Stimulated activated CD4-positive, alpha-beta T cell treated with anti-CD3 and anti-CD28 coated beads, Interleukin-1b, Interleukin-23, amount 100 ng/mL, for 1 hour (primary cell): Measurements from ENCODE around the gene OR10A5.
"Not testable (repeated sequence)": the region's sequence is repeated elsewhere in the genome, so short reads cannot be mapped to it uniquely, and the experiment has no call there.

ENCODE experiments used
- DNase-seq, 2 donors: peaks; one replicate each; pipeline ENCODE4 v3.0.0-alpha.2; 2020; ENCODE audit warnings: low read depth in 2 of 2

Gene OR10A5, protein sequence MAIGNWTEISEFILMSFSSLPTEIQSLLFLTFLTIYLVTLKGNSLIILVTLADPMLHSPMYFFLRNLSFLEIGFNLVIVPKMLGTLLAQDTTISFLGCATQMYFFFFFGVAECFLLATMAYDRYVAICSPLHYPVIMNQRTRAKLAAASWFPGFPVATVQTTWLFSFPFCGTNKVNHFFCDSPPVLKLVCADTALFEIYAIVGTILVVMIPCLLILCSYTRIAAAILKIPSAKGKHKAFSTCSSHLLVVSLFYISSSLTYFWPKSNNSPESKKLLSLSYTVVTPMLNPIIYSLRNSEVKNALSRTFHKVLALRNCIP

DNA sequence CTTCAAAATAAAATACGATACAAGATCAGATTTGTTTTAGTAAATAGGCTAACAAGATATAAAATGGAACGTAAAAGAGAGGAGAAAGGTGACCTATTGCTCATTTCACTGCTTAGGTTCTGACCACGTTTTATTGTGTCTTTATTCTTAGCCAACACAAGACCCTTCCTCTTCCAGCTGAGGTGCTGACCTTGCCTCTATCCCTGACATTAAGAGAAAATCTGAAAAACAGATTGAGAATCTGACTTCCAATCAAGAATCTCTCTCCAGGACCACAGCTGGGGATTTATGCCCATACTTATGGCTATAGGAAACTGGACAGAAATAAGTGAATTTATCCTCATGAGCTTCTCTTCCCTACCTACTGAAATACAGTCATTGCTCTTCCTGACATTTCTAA, at the start of gene OR10A5:
OR10A5 (plus strand) TSS at position 301 of the 400 bp plus-strand sequence; CDS start at position 301, 0 bp downstream.
- no peak for DNase-seq

- DNase-seq, result no peak
Measured at GRCh38 chr11:6799402-6799801, 46.1 kb upstream of the OR10A5 start, which contains the start of gene OR6A2. Gene OR6A2 (minus strand): TSS chr11:6799689. CDS start chr11:6795708, 3,981 bp downstream.

- not testable (repeated sequence) for DNase-seq
Measured at GRCh38 chr11:6801075-6801474, 44.4 kb upstream of the OR10A5 start.

GRCh38 chr11:6812390-6813005, 33.0 kb upstream of the OR10A5 start:
- no peak for DNase-seq

GRCh38 chr11:6813656-6814055, 31.8 kb upstream of the OR10A5 start:
- DNase-seq, result no peak

DNA sequence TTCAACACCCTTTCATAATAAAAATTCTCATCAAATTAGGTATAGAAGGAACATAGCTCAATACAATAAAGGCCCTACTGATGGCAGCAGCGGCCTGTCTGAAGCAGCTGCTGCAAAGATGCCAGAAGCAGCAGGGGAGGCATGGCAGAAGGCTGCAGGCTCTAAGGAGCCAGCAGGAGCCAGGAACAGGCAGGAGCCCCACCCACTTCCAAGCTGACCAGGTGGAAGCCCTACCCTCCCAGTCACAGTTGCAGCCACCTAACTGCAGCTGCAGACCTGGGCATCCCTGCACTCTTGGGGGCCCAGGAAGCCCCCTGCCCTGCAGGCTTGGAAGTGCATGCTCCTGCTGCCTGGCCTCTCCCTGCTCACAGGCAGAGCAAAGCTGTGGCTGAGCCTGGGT, 27.8 kb upstream of the OR10A5 start:
- DNase-seq, result no peak

DNA sequence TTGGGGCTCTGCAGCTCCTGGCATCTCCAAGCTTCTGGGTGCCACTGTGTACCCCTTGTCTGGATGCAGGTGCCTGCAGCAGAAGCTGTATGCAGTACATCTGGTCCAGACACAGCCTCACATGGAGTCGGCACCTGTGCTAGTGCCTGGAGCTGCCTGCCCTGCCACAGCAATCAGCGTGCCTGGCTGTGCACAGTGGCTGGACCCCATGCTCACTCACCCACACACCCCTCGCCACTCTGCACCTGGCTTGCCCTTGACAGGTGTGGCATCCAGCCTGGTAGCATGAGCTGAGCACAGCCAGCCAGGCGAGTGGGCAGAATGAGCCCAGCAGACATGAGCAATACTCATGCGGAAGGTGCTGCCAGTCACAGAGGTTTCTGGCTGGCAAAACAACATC, 26.5 kb upstream of the OR10A5 start:
- DNase-seq, result no peak

DNA sequence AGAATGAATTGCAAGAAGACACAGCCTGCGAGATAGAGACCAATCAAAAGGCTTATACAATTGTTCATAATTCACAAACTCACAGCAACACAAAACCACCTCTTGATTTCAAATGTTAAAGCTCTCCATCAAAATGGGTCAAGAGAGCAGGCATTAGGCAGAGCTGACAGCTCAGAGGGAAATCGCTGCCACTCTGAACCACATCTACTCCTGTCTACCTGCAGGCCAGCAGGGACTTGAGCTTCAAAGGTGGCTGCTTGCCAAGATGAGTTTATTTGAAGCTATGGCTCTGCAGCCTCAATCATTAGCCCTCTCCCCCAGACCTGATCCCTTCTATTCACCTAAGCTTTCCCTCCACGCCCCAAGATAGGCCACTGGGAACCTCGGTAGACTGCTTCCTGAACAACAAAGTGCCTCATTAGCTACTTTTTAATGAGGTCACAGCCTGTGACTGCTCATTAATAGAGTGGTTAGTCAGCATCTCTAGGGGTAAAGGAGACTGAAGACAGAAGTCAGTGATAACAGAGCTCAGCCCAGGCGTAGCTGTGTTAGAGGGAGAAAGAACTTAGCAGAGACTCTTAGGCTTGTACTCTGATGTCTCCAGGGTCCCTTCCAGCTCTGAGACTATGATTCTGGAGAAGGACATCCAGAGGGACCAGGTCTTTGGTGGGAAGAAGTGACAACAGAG, 21.2 kb upstream of the OR10A5 start:
- no peak for DNase-seq

GRCh38 chr11:6825231-6825744, 20.2 kb upstream of the OR10A5 start:
- no peak for DNase-seq

DNA sequence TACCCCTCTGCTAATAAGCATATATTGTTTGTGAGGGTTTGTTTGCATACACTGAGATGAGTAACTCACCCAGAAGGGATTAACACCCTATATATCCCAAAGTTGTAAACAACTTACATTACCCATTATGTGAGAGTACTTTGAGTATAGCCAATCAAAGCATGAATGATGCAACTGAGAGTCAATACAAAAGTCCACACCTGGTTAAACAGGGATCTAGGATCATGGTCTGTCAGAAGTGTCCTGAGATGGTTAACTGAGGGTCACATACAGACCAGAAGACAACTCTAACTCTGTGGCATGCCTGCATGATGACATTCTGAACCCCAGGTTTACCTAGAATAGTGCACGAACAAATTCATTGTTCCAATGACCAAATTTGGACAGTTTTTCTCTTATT, 17.4 kb upstream of the OR10A5 start:
- DNase-seq, result no peak

GRCh38 chr11:6833356-6833755, 12.1 kb upstream of the OR10A5 start:
- DNase-seq, result no peak

GRCh38 chr11:6834021-6834420, 11.5 kb upstream of the OR10A5 start:
- DNase-seq, result no peak

GRCh38 chr11:6841694-6842093, 3.8 kb upstream of the OR10A5 start:
- DNase-seq, result no peak

DNA sequence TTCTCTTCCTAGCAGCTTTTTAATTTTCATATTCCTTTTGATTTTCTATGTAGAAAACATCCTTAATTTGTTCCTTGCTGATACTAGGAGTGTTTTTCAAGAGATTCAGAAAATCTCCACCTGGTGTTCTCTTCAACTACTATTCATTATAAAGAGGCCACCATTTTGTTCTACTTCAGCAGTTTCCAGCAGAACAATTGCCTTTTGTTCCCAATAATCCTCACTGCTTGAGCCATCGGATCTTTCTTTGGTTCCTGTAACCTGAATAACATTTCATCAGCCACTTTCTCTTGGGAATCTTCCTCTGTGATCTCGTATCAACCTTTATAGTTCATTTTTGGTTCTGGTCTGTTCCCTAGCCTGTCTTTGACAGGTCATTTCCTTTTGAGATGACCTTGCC, 1.8 kb upstream of the OR10A5 start:
- no peak for DNase-seq

GRCh38 chr11:6844356-6844755, 1.1 kb upstream of the OR10A5 start:
- DNase-seq, result no peak

- no peak for DNase-seq
Measured at GRCh38 chr11:6850526-6850925, 5.0 kb downstream of the OR10A5 start.

DNA sequence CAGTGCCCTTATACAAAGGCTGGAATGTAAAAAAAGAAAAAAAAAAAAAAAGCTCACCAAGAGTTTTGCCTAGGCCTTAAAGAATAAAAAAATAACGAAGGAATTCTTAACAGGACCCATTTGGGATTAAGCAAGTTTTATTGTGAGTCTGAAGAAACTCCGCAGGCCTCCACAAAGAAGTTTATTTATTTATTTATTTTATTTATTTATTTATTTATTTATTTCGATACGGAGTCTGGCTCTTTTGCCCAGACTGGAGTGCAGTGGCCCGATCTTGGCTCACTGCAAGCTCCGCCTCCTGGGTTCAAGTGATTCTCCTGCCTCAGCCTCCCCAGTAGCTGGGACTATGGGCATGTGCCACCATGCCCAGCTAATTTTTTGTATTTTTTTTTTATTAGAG, 9.3 kb downstream of the OR10A5 start:
- not testable (repeated sequence) for DNase-seq

GRCh38 chr11:6855971-6856541, 10.6 kb downstream of the OR10A5 start:
- no peak for DNase-seq

- DNase-seq, result no peak
Measured at GRCh38 chr11:6856871-6857270, 11.4 kb downstream of the OR10A5 start.

GRCh38 chr11:6862961-6863360, 17.5 kb downstream of the OR10A5 start, which contains the start of gene OR10A2:
Gene OR10A2 (plus strand): TSS chr11:6863057. CDS start chr11:6869755, 6,698 bp downstream.
- DNase-seq, result no peak

DNA sequence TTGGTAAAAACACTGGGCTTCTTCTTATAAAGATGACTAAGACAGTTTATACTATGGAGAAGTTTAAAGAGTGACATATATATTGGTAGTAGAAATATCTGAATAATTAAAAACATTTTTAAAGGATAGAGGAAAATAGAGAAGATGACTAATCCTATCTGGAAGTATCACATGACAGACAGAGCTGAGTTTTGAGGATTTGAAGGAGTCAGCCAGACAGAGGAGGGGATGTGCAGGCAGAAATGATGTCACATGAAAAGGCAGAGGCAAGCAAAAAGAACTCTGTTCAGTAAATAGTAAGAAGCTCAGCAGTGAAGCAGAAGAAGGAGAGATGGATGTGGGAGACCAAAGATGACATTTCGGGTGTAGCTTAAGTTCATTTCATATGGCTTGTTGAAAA, 19.0 kb downstream of the OR10A5 start:
- DNase-seq, result no peak

DNA sequence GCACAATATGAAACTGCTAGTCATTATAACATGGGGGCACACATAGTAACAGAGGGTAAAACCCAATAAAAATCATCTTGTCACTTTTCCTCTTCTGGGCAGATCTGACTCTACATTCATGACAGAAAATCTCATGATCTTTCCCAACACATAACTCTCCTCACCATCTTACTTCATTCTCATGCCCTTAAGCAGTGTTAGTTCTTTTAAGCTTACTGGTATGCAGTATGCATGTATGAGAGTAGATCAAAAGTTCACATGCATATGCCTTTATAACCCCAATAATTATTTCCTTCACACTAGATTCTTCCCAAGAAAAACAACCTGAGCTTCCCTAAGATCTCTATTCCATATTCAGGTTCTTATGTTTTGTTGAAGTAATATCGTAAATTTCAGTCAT, 25.8 kb downstream of the OR10A5 start:
- no peak for DNase-seq
